Heart left ventricle (tissue), 16 donors: ENCODE data around the gene PCK2. TPM values are rescaled to one million over a fixed set of nuclear protein-coding genes. Genes with fewer than 3 reads are reported as not detected.

Experiments
- ATAC-seq, 4 donors: fragments of 200-7000 bp; cut with Tn5 transposase; one replicate each; pipeline ENCODE4 v1.9.1; 2020 to 2022; ENCODE audit warnings: moderate library complexity in 4 of 4, mild to moderate bottlenecking in 3 of 4, moderate number of reproducible peaks in 1 of 4
- DNase-seq, 5 donors: peaks; one replicate each; pipeline ENCODE4 v3.0.0-alpha.2; 2020
- H3K27ac ChIP-seq, 12 donors: fragments of 200-600 bp; sonication (generic) in 4 of 12; one replicate each; pipeline versions ENCODE4 v1.5.0 to v1.8.0; 2016 to 2022; ENCODE audit warnings: mild to moderate bottlenecking in 2 of 12
- H3K27me3 ChIP-seq, 9 donors: fragments of 200-600 bp; sonication (generic) in 2 of 9; one replicate each; pipeline versions ENCODE4 v1.5.1 to v1.8.0; 2016 to 2022; ENCODE audit warnings: mild to moderate bottlenecking in 3 of 9
- H3K36me3 ChIP-seq, 9 donors: fragments of 200-600 bp; sonication (generic) in 2 of 9; one replicate each; pipeline versions ENCODE4 v1.5.0 to v1.8.0; 2018 to 2022; ENCODE audit warnings: mild to moderate bottlenecking in 2 of 9
- H3K4me1 ChIP-seq, 12 donors: fragments of 200-600 bp; sonication (generic) in 4 of 12; one replicate each; pipeline versions ENCODE4 v1.5.0 to v1.8.0; 2016 to 2022; ENCODE audit warnings: mild to moderate bottlenecking in 3 of 12
- H3K4me3 ChIP-seq, 12 donors: fragments of 200-600 bp; sonication (generic) in 4 of 12; one replicate each; pipeline versions ENCODE4 v1.5.0 to v1.8.0; 2017 to 2022; ENCODE audit warnings: mild to moderate bottlenecking in 9 of 12, moderate library complexity in 4 of 12
- H3K9me3 ChIP-seq, 12 donors: fragments of 200-600 bp; sonication (generic) in 4 of 12; one replicate each; pipeline versions ENCODE4 v1.5.0 to v1.8.0; 2016 to 2022; ENCODE audit warnings: mild to moderate bottlenecking in 1 of 12
- CTCF ChIP-seq, 12 donors: fragments of 200-600 bp; sonication (generic) in 4 of 12; IDR thresholded peaks; one replicate each; pipeline versions ENCODE4 v1.5.0 to v1.8.0; 2018 to 2022; ENCODE audit warnings: antibody characterized with exemption in 12 of 12, mild to moderate bottlenecking in 5 of 12
- POLR2A ChIP-seq, 2 donors: fragments of 450-650 bp; IDR thresholded peaks; one replicate each; pipeline ENCODE4 v1.6.1; 2017; ENCODE audit warnings: antibody characterized with exemption in 2 of 2, mild to moderate bottlenecking in 2 of 2, moderate library complexity in 2 of 2
- WGBS, 4 donors: extraction: QIAGEN DNeasy Blood & Tissue Kit in 2 of 4; methylation state at CpG; one replicate each; pipeline versions ENCODE4 v1.1.5 to v1.1.7; 2013 to 2018; 5-methylcytosine and 5-hydroxymethylcytosine counted together
- intact Hi-C, 10 donors: fragments of 100-400 bp; cut with DNase I; formaldehyde crosslinking; loops; one replicate each; pipeline versions ENCODE4 v1.11.1 to v1.14.2; 2022
- polyA plus RNA-seq, 2 donors: library from polyadenylated mRNA; stranded (reverse); fragments of 200-250 nt; gene quantifications; one replicate each; pipeline ENCODE4 v1.2.3, GENCODE V29; 2013
- total RNA-seq, 9 donors: library from RNA; depleted of rRNA in 2 of 9; stranded (reverse); fragments of >200 nt in 2 of 9; fragmentation: NEBNext Ultra II Directional in 3 of 9; extraction: Animal tissue kit (Norgen Biotek cat#: 25700) in 3 of 9; gene quantifications; one replicate each; pipeline versions ENCODE4 v1.1.0 to v1.2.4, GENCODE V29; 2016 to 2023
- donor health status: ischemic (EF 13 %, LVEDD 7.1; RV severe dilation, severe dysfunction).
- donor health status: healthy with polysubstance abuse.
- donor health status: DM: no; HTN: yes; CAD: no.
- donor health status: DM: no; HTN: no; CAD: no.
- donor health status: ischemic (EF 25% LVEDD 6.9; RV normal size, moderate dysfunction).
- donor health status: ischemic (EF 25% LVEDD 5.7; RV mildly dilated, moderate dysfunction).
- donor health status: healthy.
- donor health status: DM: yes; HTN: yes; CAD: no.
- donor health status: ischemic (EF 35%, LVEDD 5.7; RV mildly dilated, moderate dysfunction).
- donor health status: nonischemic (EF 11% LVEDD 7.7; RV severe dilation, severe dysfunction).
- donor health status: DM: yes; HTN: yes; CAD: no.
- donor health status: PGD.
- donor health status: ischemic (EF 29% LVEDD 5.4; RV normal size, mild dysfunction).
- donor health status: nonischemic (EF 23%, LVEDD 6.1; RV moderate dilation, normal function).

Gene PCK2
- total and polyA plus RNA-seq, 11 donors = 1.5 to 14.6 (median 3.9) TPM

GRCh38 chr14:24106672-24107271, 12.7 kb downstream of the PCK2 start:
- DNase-seq (no peak), ATAC-seq (no peak)
- intact Hi-C loops = loop anchor here in 8 of 10 donors (2.0 to 5.0 kb wide), 5 partner anchors 36 to 94 kb away; partner anchors contain the start of genes EMC9 (in 1 of the 8) and IRF9 (in 1 of the 8)
- Histone ChIP-seq H3K4me3 (no peak overlapping the region), H3K27ac (no peak overlapping the region), H3K4me1 (peaks cover 0 to 19% (median 6%) of the 10 kb centered on the region in 12 donors), H3K9me3 (no peaks in the 10 kb centered on the region), H3K36me3 (peaks cover 0 to 25% (median 0%) of the 10 kb centered on the region in 9 donors), H3K27me3 (no peaks in the 10 kb centered on the region)
- no peak for TF ChIP-seq CTCF (IDR thresholded peaks at IDR 0.05)
- no peak for TF ChIP-seq POLR2A (IDR thresholded peaks at IDR 0.05)
- 91 to 96% (median 92%) methylated on average over 4 of the region's 4 CpGs for WGBS, 4 donors

- intact Hi-C loops = loop anchor here in 8 of 10 donors (2.0 to 5.0 kb wide), 6 partner anchors 34 to 96 kb away; partner anchors contain the start of genes EMC9 (in 1 of the 8) and IRF9 (in 1 of the 8)
- Histone ChIP-seq H3K4me3 (no peak overlapping the region), H3K4me1 (peaks cover 0 to 22% (median 8%) of the 10 kb centered on the region in 12 donors), H3K27ac (peak overlapping the region in 3 of 12 donors; percentile 7 to 63 (median 44)), H3K9me3 (no peaks in the 10 kb centered on the region), H3K27me3 (no peaks in the 10 kb centered on the region), H3K36me3 (peaks cover 0 to 11% (median 0%) of the 10 kb centered on the region in 9 donors)
- DNase-seq = no peak
- 41 to 51% (median 47%) methylated on average over 5 of the region's 5 CpGs for WGBS, 4 donors
- TF ChIP-seq POLR2A (IDR thresholded peaks at IDR 0.05) (no peak), CTCF (IDR thresholded peaks at IDR 0.05) (no peak)
- ATAC-seq = no peak
These were observed 14.3 kb downstream of the PCK2 start for GRCh38 chr14:24108336-24108874.

GRCh38 chr14:24110060-24110459, 15.9 kb downstream of the PCK2 start:
- Histone ChIP-seq H3K27me3 (no peaks in the 10 kb centered on the region), H3K4me3 (no peak overlapping the region), H3K4me1 (peaks cover 0 to 24% (median 10%) of the 10 kb centered on the region in 12 donors), H3K36me3 (peaks cover 0 to under 1% (median 0%) of the 10 kb centered on the region in 9 donors), H3K9me3 (no peaks in the 10 kb centered on the region), H3K27ac (no peak overlapping the region)
- 85 to 87% (median 86%) methylated on average over 9 of the region's 9 CpGs for WGBS, 4 donors
- DNase-seq (no peak), ATAC-seq (no peak)
- TF ChIP-seq CTCF (IDR thresholded peaks at IDR 0.05) (no peak), POLR2A (IDR thresholded peaks at IDR 0.05) (no peak)
- intact Hi-C loops = loop anchor here in 1 of 10 donors (5.0 kb wide), 1 partner anchor 37 kb away; the partner anchor contains the start of genes PSME2 and RNF31

GRCh38 chr14:24110523-24110922, 16.4 kb downstream of the PCK2 start:
- ATAC-seq = no peak

More at GRCh38 chr14:24110523-24110922, 16.4 kb downstream of the PCK2 start:
- intact Hi-C loops = loop anchor here in 1 of 10 donors (5.0 kb wide), 1 partner anchor 37 kb away; the partner anchor contains the start of genes PSME2 and RNF31
- Histone ChIP-seq H3K36me3 (no peaks in the 10 kb centered on the region), H3K4me3 (no peak overlapping the region), H3K4me1 (peaks cover 0 to 26% (median 12%) of the 10 kb centered on the region in 12 donors), H3K27ac (no peak overlapping the region), H3K9me3 (no peaks in the 10 kb centered on the region), H3K27me3 (no peaks in the 10 kb centered on the region)
- 47 to 67% (median 57%) methylated on average over 1 of the region's 1 CpG for WGBS, 4 donors
- no peak for DNase-seq
- TF ChIP-seq CTCF (IDR thresholded peaks at IDR 0.05) (no peak), POLR2A (IDR thresholded peaks at IDR 0.05) (no peak)
